Left colon (tissue), 2 donors: ENCODE measurements around the gene PRRT2. TPM values are rescaled to one million over a fixed set of nuclear protein-coding genes. Genes with fewer than 3 reads are reported as not detected.
"Not testable (repeated sequence)": the region's sequence is repeated elsewhere in the genome, so short reads cannot be mapped to it uniquely, and the experiment has no call there.

ENCODE experiments used
- ATAC-seq: fragments of 200-7000 bp; cut with Tn5 transposase; one replicate; pipeline ENCODE4 v1.9.1; 2020; ENCODE audit warnings: mild to moderate bottlenecking, moderate library complexity
- DNase-seq, 2 donors: peaks; one replicate each; pipeline ENCODE4 v3.0.0-alpha.2; 2020
- intact Hi-C, 2 donors: fragments of 100-400 bp; cut with DNase I in 1 of 2; cut with micrococcal nuclease in 1 of 2; formaldehyde crosslinking; loops; one replicate each; pipeline versions ENCODE4 v1.11.2 to v1.14.0; 2022; cut with DNase I, micrococcal nuclease
- total RNA-seq, 2 donors: library from RNA; stranded (reverse); fragmentation: NEBNext Ultra II Directional; extraction: Animal tissue kit (Norgen Biotek cat#: 25700); gene quantifications; one replicate each; pipeline ENCODE4 v1.2.1, GENCODE V29; 2021
- donor health status: DM: no; HTN: no; CAD: no.
- donor health status: DM: yes; HTN: yes; CAD: no.

PRRT2 gene
- total RNA-seq, 2 donors from 2014 or later, result 1.3 to 2.0 TPM

GRCh38 chr16:29790183-29790948 lies 21.6 kb upstream of the PRRT2 start, which contains the start of gene KIF22:
Gene KIF22 (plus strand): TSS chr16:29790751. CDS start chr16:29790760, 9 bp downstream.
- ATAC-seq (peak; percentile 93), DNase-seq (peak; percentile 99)
- intact Hi-C loops, result no loop called here

- ATAC-seq (peak; percentile 20), DNase-seq (no peak)
- intact Hi-C loops, result no loop called here
Observed at GRCh38 chr16:29790949-29791844, 20.8 kb upstream of the PRRT2 start.

GRCh38 chr16:29791845-29792807 lies 19.9 kb upstream of the PRRT2 start:
- DNase-seq (no peak), ATAC-seq (no peak)
- intact Hi-C loops, result no loop called here

- intact Hi-C loops, DNase-seq, ATAC-seq: not testable (repeated sequence)
Observed at GRCh38 chr16:29793153-29793552, 18.8 kb upstream of the PRRT2 start.

- DNase-seq (no peak), ATAC-seq (no peak)
- intact Hi-C loops, result loop anchor here in 1 of 2 donors (2.0 kb wide), 1 partner anchor 29 kb away; no protein-coding TSS in a partner anchor
Observed at GRCh38 chr16:29794231-29794710, 17.7 kb upstream of the PRRT2 start.

- intact Hi-C loops, result no loop called here
- no peak for DNase-seq
- no peak for ATAC-seq
Observed at GRCh38 chr16:29802416-29802935, 9.5 kb upstream of the PRRT2 start.

GRCh38 chr16:29804020-29804419 lies 8.0 kb upstream of the PRRT2 start:
- intact Hi-C loops, result no loop called here
- DNase-seq, result no peak
- ATAC-seq, result no peak

GRCh38 chr16:29804455-29805231 lies 7.3 kb upstream of the PRRT2 start:
- ATAC-seq, result peak; percentile 0
- intact Hi-C loops, result no loop called here
- peak; percentile 45 to 53 for DNase-seq

- DNase-seq (peak; percentile 97 to 98), ATAC-seq (peak; percentile 70)
- intact Hi-C loops, result no loop called here
Observed at GRCh38 chr16:29805232-29806098, 6.5 kb upstream of the PRRT2 start.

GRCh38 chr16:29806099-29806579 lies 5.9 kb upstream of the PRRT2 start, which contains the start of gene MAZ:
Gene MAZ (plus strand): TSS chr16:29806529. CDS start chr16:29806702, 173 bp downstream.
- peak; percentile 80 to 94 for DNase-seq
- peak; percentile 6 for ATAC-seq
- intact Hi-C loops, result no loop called here

- DNase-seq (peak; percentile 64 to 71), ATAC-seq (no peak)
- intact Hi-C loops, result no loop called here
Observed at GRCh38 chr16:29806641-29807425, 5.2 kb upstream of the PRRT2 start.

GRCh38 chr16:29807426-29808218 lies 4.4 kb upstream of the PRRT2 start:
- peak; percentile 53 for ATAC-seq
- DNase-seq, result peak; percentile 91 to 95
- intact Hi-C loops, result no loop called here

GRCh38 chr16:29808219-29808900 lies 3.6 kb upstream of the PRRT2 start:
- DNase-seq, result peak; percentile 42 to 56
- intact Hi-C loops, result no loop called here

GRCh38 chr16:29809031-29809747 lies 2.8 kb upstream of the PRRT2 start:
- intact Hi-C loops, result no loop called here
- no peak for ATAC-seq
- peak; percentile 32 to 38 for DNase-seq

More at GRCh38 chr16:29808219-29808900, 3.6 kb upstream of the PRRT2 start:
- ATAC-seq, result no peak
